UCSD-AML1 (cell line): ENCODE data around the gene CDK5R1.
"Not testable (repeated sequence)": the region's sequence is repeated elsewhere in the genome, so short reads cannot be mapped to it uniquely, and the experiment has no call there.

ENCODE experiments used
- DNase-seq: peaks from one replicate; lab custom pipeline; 2025; ENCODE audit not compliant: unreplicated experiment; lab: John Stamatoyannopoulos, UW

The CDK5R1 gene

GRCh38 chr17:32515677-32516383 lies 29.0 kb downstream of the CDK5R1 start:
- no peak for DNase-seq

- no peak for DNase-seq
Measured at GRCh38 chr17:32516450-32516849, 29.7 kb downstream of the CDK5R1 start.

GRCh38 chr17:32516940-32517701 lies 30.3 kb downstream of the CDK5R1 start:
- no peak for DNase-seq

GRCh38 chr17:32517982-32518381 lies 31.2 kb downstream of the CDK5R1 start:
- DNase-seq = no peak

GRCh38 chr17:32518646-32519227 lies 31.9 kb downstream of the CDK5R1 start:
- no peak for DNase-seq

- no peak for DNase-seq
Measured at GRCh38 chr17:32519228-32520103, 32.7 kb downstream of the CDK5R1 start.

- DNase-seq = no peak
Measured at GRCh38 chr17:32520104-32520701, 33.4 kb downstream of the CDK5R1 start.

GRCh38 chr17:32520737-32521404 lies 34.1 kb downstream of the CDK5R1 start:
- DNase-seq = no peak

GRCh38 chr17:32523017-32523680 lies 36.4 kb downstream of the CDK5R1 start:
- no peak for DNase-seq

GRCh38 chr17:32523827-32524552 lies 37.2 kb downstream of the CDK5R1 start:
- DNase-seq = no peak

- not testable (repeated sequence) for DNase-seq
Measured at GRCh38 chr17:32524553-32524880, 37.7 kb downstream of the CDK5R1 start.

GRCh38 chr17:32525122-32525521 lies 38.3 kb downstream of the CDK5R1 start:
- no peak for DNase-seq

- DNase-seq = no peak
Measured at GRCh38 chr17:32527146-32527545, 40.4 kb downstream of the CDK5R1 start.

GRCh38 chr17:32528825-32529224 lies 42.0 kb downstream of the CDK5R1 start:
- no peak for DNase-seq

- no peak for DNase-seq
Measured at GRCh38 chr17:32529604-32530003, 42.8 kb downstream of the CDK5R1 start.

- no peak for DNase-seq
Measured at GRCh38 chr17:32533296-32533695, 46.5 kb downstream of the CDK5R1 start.

- no peak for DNase-seq
Measured at GRCh38 chr17:32536736-32537643, 50.2 kb downstream of the CDK5R1 start.
